OCI-LY1 (cell line): Measurements from ENCODE around the gene PLEKHA6.

Experiments used
- EZH2 ChIP-seq: fragments of 200-600 bp; sonication (generic), shearing (Covaris generic); IDR thresholded peaks from 2 replicates; pipeline ENCODE4 v1.8.0; 2017; ENCODE audit warnings: borderline replicate concordance, mixed run types, mild to moderate bottlenecking, antibody characterized with exemption, low read length, moderate library complexity, mixed read lengths
- TF ChIP-seq, protein P1 (sequence below): fragments of 200-600 bp; sonication (generic), shearing (Covaris generic); IDR thresholded peaks from 2 replicates; pipeline ENCODE4 v1.5.1; 2017; ENCODE audit warnings: mild to moderate bottlenecking, antibody characterized with exemption, low read length, moderate library complexity, mixed read lengths

DNA sequence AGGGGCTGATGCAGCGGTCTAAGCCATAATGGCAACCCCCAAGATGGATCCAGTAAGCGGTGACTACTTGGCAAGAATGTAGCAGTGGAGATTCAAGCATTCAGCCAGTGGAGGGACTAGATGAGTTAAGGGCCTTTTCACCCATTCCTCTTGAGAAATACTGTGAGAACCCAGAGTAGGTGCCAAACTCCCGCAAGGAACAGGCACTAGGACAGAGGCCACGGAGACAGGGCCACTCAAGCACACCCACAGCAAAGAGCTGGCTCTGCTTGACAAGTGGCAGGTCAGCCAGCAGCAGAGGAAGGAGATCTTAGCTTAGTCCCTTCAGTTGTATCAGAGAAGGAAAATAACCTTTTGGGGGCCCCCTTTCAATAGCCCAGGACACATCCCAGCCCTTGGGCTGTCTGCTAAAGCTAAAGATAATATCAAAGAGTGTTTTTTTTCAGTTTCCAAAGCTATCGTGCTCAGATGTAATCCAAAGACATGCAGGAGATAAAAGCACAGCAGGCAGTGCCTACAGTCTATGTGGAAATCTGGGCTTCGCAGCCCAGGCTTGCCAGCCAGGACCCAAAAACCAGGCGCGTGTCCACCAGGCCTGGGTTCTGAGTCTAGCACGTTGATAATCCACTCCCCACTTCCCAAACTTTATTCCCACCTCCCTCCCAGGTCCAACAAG is 83.9 kb downstream of the PLEKHA6 start:
- no peak for TF ChIP-seq EZH2
- TF ChIP-seq, protein P1, sequence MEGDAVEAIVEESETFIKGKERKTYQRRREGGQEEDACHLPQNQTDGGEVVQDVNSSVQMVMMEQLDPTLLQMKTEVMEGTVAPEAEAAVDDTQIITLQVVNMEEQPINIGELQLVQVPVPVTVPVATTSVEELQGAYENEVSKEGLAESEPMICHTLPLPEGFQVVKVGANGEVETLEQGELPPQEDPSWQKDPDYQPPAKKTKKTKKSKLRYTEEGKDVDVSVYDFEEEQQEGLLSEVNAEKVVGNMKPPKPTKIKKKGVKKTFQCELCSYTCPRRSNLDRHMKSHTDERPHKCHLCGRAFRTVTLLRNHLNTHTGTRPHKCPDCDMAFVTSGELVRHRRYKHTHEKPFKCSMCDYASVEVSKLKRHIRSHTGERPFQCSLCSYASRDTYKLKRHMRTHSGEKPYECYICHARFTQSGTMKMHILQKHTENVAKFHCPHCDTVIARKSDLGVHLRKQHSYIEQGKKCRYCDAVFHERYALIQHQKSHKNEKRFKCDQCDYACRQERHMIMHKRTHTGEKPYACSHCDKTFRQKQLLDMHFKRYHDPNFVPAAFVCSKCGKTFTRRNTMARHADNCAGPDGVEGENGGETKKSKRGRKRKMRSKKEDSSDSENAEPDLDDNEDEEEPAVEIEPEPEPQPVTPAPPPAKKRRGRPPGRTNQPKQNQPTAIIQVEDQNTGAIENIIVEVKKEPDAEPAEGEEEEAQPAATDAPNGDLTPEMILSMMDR = no peak
